SU-DHL-6 (cell line): ENCODE results near the gene DACT3.

Source experiments
- H2AFZ ChIP-seq: fragments of 200-600 bp; sonication (generic); 2 replicates; pipeline ENCODE4 v1.6.1; 2014; ENCODE audit warnings: low read depth, mild to moderate bottlenecking, moderate library complexity, mixed read lengths, antibody characterized with exemption, low read length; ENCODE audit not compliant: severe bottlenecking
- H3F3A ChIP-seq: fragments of 200-600 bp; shearing (Covaris generic); 2 replicates; pipeline ENCODE4 v1.6.0; 2016; ENCODE audit warnings: antibody characterized with exemption, mild to moderate bottlenecking; ENCODE audit not compliant: insufficient read depth
- H3K27ac ChIP-seq: fragments of 200-600 bp; sonication (generic); 2 replicates; pipeline ENCODE4 v1.5.1; 2016; ENCODE audit warnings: low read depth, mild to moderate bottlenecking, low read length, moderate library complexity, mixed read lengths
- H3K27me3 ChIP-seq: fragments of 200-600 bp; sonication (generic), shearing (Covaris generic); 2 replicates; pipeline ENCODE4 v1.6.0; 2014; ENCODE audit warnings: mild to moderate bottlenecking, low read length
- H3K36me3 ChIP-seq: fragments of 200-600 bp; sonication (generic); 2 replicates; pipeline ENCODE4 v1.6.1; 2014; ENCODE audit warnings: mild to moderate bottlenecking, low read length, mixed read lengths
- H3K4me2 ChIP-seq: fragments of 300-600, 200-600 bp; shearing (Covaris generic), sonication (generic); 2 replicates; pipeline ENCODE4 v1.6.0; 2014; ENCODE audit warnings: low read length, low read depth, mild to moderate bottlenecking; ENCODE audit not compliant: poor library complexity, severe bottlenecking
- H3K4me3 ChIP-seq: fragments of 200-600 bp; sonication (generic); 2 replicates; pipeline ENCODE4 v1.5.1; 2014; ENCODE audit warnings: antibody characterized with exemption, low read length, mild to moderate bottlenecking, mixed read lengths; ENCODE audit not compliant: insufficient read depth, poor library complexity, severe bottlenecking
- H3K79me2 ChIP-seq: fragments of 200-600 bp; sonication (generic); 2 replicates; pipeline ENCODE4 v1.6.1; 2014; ENCODE audit warnings: mild to moderate bottlenecking, low read length, moderate library complexity; ENCODE audit not compliant: insufficient read depth
- H3K9ac ChIP-seq: fragments of 200-600 bp; sonication (generic); 2 replicates; pipeline ENCODE4 v1.7.0; 2014; ENCODE audit warnings: mild to moderate bottlenecking, low read length
- H3K9me2 ChIP-seq: fragments of 200-600 bp; sonication (generic); replicated peaks from 2 replicates; pipeline ENCODE4 v1.6.1; 2014; ENCODE audit warnings: low read length; ENCODE audit not compliant: insufficient read depth
- H3K9me3 ChIP-seq: fragments of 200-600 bp; sonication (generic); 2 replicates; pipeline ENCODE4 v1.6.1; 2014; ENCODE audit warnings: low read length, mixed read lengths; ENCODE audit not compliant: insufficient read depth
- H4K20me1 ChIP-seq: fragments of 200-600 bp; sonication (generic); 2 replicates; pipeline ENCODE4 v1.6.1; 2014; ENCODE audit warnings: low read depth, mild to moderate bottlenecking, antibody characterized with exemption, low read length, moderate library complexity, mixed read lengths
- EZH2phosphoT487 ChIP-seq: fragments of 200-600 bp; sonication (generic), shearing (Covaris generic); conservative IDR thresholded peaks from 2 replicates; pipeline ENCODE4 v1.6.1; 2018; ENCODE audit warnings: mild to moderate bottlenecking, antibody characterized with exemption, low read length, moderate library complexity, mixed read lengths
- TF ChIP-seq, protein P1 (sequence below): fragments of 200-600 bp; sonication (generic); IDR thresholded peaks from one replicate; pipeline ENCODE4 v1.5.1; 2017; ENCODE audit warnings: antibody characterized with exemption, mild to moderate bottlenecking, low read length, moderate library complexity; ENCODE audit not compliant: insufficient read depth, poor library complexity, severe bottlenecking

DACT3 gene

DNA sequence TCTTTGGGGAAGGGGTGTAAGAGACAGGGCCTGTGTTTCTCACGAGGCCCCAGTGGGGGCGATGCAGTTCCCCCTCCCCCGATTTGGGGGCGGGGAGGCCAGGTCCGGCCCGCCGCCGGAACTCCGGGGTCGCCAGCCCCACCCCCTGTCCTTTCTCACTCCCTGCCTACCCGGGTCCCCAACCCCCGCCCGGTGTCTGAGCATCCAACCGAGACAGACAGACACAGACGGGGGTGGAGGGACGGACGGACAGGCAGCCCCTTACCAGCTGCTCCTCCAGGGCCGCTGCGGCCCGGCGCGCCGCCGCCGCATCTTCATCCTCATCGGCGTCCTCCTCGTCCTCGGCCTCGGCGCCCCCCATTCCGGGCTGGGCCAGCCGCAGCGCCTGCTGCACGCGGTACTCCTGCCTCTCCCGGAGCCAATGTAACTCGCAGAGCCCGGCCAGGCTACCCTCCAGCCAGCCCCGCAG is 397 bp downstream of the DACT3 start:
- peak overlapping the region; percentile 52 for H3K9ac ChIP-seq
- H3K9me3 ChIP-seq, result no peaks in the 10 kb centered on the region
- H3K4me2 ChIP-seq, result peak overlapping the region; percentile 62
- peak overlapping the region; percentile 84 for H2AFZ ChIP-seq
- H3K4me3 ChIP-seq, result peak overlapping the region; percentile 53
- no peaks in the 10 kb centered on the region for H3K79me2 ChIP-seq
- H4K20me1 ChIP-seq, result no peaks in the 10 kb centered on the region
- no peaks in the 10 kb centered on the region for H3K36me3 ChIP-seq
- H3K9me2 ChIP-seq, result no peaks in the 10 kb centered on the region
- no peaks in the 10 kb centered on the region for H3K27me3 ChIP-seq
- H3F3A ChIP-seq, result peaks cover 4% of the 10 kb centered on the region
- TF ChIP-seq EZH2phosphoT487, result no peak
- TF ChIP-seq, protein P1, sequence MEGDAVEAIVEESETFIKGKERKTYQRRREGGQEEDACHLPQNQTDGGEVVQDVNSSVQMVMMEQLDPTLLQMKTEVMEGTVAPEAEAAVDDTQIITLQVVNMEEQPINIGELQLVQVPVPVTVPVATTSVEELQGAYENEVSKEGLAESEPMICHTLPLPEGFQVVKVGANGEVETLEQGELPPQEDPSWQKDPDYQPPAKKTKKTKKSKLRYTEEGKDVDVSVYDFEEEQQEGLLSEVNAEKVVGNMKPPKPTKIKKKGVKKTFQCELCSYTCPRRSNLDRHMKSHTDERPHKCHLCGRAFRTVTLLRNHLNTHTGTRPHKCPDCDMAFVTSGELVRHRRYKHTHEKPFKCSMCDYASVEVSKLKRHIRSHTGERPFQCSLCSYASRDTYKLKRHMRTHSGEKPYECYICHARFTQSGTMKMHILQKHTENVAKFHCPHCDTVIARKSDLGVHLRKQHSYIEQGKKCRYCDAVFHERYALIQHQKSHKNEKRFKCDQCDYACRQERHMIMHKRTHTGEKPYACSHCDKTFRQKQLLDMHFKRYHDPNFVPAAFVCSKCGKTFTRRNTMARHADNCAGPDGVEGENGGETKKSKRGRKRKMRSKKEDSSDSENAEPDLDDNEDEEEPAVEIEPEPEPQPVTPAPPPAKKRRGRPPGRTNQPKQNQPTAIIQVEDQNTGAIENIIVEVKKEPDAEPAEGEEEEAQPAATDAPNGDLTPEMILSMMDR, result no peak
- H3K27ac ChIP-seq, result no peak overlapping the region

DNA sequence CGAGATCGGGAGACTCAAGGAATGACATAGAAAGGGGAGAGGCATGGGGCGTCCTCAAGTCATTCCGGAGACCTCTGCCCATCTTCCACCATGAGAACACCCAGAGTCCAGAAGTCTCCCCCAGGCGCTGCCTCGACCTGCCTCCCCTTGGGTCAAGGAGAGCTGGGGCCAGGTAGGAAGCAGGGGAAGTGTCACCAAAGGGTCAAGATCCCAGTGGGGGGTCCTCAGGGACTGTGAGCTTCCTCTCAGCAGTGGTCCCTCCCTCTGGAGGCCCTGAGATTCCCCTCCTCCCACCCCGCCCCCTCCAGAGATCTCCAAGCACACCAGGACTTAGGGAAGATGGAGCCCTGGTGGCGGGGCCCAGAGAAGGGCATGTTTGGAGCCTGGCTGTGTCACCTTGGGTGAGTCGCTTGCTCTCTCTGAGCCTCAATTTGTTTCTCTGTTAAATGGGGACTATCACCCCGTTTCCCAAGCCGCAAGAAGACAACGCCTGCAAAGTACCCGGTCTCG is 919 bp downstream of the DACT3 start:
- Histone ChIP-seq H3K79me2 (no peaks in the 10 kb centered on the region), H3K9ac (peak overlapping the region; percentile 52), H3K4me2 (peak overlapping the region; percentile 62), H2AFZ (peak overlapping the region; percentile 84), H3K27ac (no peak overlapping the region), H3K36me3 (no peaks in the 10 kb centered on the region), H4K20me1 (no peaks in the 10 kb centered on the region), H3F3A (peaks cover 4% of the 10 kb centered on the region), H3K9me2 (no peaks in the 10 kb centered on the region), H3K4me3 (peak overlapping the region; percentile 53), H3K27me3 (no peaks in the 10 kb centered on the region), H3K9me3 (no peaks in the 10 kb centered on the region)
- TF ChIP-seq, protein P1, result no peak
- TF ChIP-seq EZH2phosphoT487, result no peak

DNA sequence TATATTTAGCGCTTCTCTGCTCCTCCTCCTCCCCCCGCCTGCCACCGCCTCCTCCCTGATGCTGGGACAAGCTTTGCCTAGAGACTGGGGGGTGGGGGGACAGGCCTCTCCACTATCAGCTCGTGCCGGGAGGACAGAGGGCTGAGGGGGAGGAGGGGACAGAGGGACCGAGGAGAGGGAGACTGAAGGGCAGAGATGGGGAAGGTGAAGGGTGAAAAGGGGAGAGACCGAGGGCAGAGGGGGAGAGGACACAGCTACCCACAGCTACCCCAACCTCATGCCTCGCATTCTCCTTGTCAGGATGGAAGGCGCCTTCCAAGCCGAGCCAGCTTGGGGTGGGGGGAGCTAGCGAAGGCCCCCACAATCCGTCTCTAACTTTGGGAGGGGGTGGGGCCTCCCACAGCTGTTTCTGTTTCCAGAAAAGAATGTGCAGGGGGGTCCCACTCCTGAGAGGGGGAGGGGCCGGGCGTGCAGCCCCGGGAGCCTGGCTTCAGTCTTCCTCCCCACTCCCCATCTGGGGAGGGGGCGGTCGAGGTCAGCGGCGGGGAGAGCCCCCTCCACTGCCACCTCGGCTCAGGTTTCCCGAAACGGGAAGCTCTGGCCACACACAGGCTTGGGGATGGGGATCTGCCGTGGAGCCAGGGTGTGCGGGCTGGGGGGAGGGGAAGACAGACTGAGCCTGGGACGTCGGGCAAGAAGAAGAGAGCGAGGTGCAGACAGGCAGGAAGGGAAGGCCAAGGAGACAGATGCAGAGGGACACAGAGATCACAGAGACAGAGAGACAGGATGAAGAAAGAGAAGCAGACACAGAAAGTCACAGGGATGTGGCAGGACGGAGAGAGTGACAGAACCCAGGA is 1.6 kb downstream of the DACT3 start:
- TF ChIP-seq, protein P1, result no peak
- TF ChIP-seq EZH2phosphoT487, result no peak
- Histone ChIP-seq H3K27ac (no peak overlapping the region), H3K9me2 (no peaks in the 10 kb centered on the region), H3K9me3 (no peaks in the 10 kb centered on the region), H3K4me3 (no peak overlapping the region), H2AFZ (no peak overlapping the region), H3K27me3 (no peaks in the 10 kb centered on the region), H3K4me2 (peak overlapping the region; percentile 62), H3K9ac (no peak overlapping the region), H4K20me1 (no peaks in the 10 kb centered on the region), H3K79me2 (no peaks in the 10 kb centered on the region), H3F3A (peaks cover 4% of the 10 kb centered on the region), H3K36me3 (no peaks in the 10 kb centered on the region)
